Kidney capillary endothelial cell (primary cell): ENCODE measurements around the gene PCMTD2.

Source experiments
- DNase-seq: peaks from one replicate; pipeline ENCODE4 v3.0.0-alpha.2; 2018; ENCODE audit warnings: low spot score

PCMTD2 gene

GRCh38 chr20:64238851-64239387, 16.6 kb upstream of the PCMTD2 start:
- DNase-seq, result no peak

DNA sequence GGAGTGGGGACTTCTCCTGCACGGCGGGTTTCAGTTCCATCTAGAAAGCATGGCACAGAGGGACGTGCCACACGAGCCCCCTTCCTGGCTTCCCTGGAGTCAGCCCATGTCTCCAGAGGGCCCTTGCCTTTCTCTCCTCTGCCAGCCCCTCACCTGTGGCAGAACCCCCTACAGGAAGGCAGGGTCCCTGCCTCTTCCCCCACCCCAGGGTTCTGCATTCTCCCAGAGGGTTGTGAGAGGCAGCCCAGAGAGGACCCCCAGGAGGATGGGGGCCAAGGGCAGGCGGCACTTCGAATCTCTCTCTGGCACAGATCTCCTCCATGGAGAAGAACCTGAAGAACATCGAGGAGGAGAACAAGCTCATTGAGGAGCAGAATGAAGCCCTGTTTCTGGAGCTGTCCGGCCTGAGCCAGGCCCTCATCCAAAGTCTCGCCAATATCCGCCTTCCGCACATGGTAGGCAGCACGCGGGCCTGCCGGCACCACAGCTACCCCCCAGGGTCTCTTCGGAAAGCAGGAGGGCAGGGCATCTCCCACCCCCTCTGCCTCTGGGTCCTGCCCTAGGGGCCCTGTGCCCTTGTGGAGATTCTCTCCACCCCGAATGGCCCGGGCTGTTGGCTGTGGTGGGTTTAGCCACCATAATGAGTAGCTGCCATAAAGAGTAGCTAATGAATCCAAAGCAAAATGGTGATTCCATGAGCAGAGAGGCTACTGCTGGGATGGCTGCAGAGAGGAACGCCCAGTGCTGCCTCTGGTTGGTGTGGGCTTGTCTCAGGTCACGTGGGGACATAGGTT, 15.9 kb upstream of the PCMTD2 start:
- no peak for DNase-seq

- DNase-seq, result no peak
Measured at GRCh38 chr20:64240243-64241015, 15.1 kb upstream of the PCMTD2 start.

DNA sequence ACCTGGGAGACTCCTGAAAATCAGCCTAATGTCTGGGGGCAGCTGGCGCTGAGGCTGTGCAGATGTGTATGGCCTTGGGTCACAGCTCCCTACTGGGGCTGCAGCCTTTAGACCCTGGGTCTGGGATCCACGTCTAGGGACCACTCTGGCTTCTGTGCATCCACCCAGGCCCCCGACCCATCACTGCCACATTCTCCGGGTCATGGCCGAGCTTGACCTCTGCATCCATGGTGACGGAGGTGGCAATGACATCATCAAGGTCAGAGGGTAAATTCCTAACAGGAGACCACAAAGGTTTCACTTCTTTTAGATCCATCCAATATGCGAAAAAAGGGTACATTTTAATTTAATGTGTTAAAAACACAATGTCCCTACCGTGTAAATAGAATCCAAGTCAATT, 14.5 kb upstream of the PCMTD2 start:
- DNase-seq, result no peak

DNA sequence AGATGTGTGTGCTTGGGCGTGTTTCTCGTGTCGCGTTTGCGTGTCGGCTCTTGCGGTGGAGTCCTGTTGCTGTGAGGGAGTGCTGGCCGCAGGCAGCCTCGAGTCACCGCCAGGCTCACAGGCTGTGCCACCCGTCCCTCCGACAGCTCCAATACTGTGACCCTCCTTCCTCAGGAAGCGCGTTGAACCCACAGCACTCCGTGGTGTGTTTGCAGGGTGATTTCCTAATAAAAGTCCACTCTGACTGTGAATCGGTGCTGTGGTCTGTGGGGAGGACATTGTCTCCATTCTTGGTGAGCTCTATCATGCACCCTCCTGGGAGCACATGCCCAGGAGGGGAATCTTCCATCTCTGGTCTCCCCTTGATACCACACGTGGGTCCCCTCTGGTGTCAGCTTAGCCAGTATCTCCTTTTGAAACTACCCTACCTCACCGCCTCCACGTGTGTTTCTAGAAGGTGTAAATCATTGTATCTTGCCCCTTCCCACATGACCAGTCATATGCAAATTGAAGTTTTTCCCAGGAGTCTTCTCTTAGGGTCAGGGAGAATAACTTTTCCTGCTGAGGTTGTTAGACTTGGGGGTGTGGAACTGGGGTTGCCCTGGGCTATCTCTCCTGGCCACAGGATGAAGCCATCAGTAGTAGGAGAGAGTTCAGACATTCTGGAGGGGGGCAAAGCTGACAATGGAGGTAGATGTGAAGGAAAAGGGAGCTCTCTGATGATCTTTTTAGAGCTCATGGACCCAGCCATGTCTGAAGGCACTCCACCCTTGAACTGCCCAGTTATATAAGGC, 13.3 kb upstream of the PCMTD2 start:
- no peak for DNase-seq

DNA sequence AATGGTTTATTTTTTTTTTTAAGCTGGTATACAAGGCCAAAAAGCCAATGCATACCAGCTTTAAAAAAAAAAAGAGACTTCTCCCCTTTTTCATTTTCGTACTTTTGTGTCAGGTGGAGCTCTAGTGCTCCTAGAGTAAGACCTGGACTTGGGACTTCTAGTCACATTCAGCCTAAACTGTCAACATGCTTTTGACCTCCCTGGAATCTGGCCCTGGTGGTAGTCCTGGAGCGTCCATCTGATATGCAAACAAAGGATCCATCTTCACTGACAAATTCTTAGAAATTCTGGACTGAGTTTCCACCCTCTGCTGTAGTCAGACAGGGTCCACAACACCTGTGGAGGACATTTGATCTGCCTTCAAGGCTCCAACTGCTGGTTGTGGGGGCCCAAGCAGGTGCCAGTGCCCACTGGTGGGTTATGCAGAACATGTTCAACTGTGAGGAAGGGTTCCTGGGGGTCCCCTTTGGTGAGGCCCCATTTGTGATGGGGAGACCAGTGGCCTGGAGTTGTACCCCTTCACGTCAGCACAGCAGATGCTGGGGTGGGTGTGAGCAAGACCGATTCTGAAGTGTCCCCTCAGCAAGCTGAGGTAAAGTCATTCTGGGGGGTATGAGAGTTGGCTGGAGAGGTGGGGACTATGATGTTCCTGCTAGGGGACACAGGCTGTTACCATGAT, 12.6 kb upstream of the PCMTD2 start:
- DNase-seq, result no peak

GRCh38 chr20:64244281-64244805, 11.2 kb upstream of the PCMTD2 start:
- DNase-seq, result no peak

- no peak for DNase-seq
Measured at GRCh38 chr20:64244870-64245603, 10.5 kb upstream of the PCMTD2 start.

DNA sequence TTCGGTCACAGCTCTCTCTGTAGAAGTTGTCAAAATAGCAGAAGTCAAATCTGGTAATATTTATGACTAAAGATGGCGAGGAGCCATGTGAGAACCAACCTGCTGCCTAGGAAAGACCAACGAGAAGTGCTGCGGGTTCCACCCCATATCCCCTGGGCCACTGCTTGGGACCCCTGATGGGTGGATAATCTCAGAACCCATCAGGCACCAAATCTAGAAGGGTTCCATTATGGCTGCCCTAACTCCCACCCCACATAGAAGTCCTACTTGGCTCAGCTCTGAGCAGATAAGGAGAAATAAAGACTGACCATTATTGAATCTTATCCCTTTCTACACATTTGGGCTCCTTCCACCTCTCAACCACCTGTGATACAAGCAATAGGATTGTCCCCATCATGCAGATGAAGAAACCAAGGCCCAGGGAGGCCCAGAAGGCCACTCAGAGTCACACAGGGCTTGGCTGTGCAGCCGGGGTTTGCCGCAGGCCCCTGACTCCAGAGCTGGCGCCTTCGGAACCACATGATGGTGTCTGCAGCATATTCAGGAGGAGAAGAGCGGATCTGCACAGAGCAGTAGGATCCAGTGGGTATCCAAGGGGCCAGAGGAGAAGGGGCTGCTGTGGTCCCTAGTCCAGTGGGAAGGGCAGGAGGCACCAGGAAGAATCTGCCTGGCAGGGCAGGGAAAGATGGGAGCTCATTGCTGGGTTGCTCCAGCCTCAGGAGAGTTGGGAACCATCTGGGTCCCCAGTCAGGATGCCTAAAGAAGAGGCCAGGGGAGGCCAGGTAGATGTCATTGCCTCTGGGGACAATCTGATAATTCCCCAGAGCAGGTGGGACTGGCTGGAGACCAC, 9.6 kb upstream of the PCMTD2 start:
- DNase-seq, result no peak

DNA sequence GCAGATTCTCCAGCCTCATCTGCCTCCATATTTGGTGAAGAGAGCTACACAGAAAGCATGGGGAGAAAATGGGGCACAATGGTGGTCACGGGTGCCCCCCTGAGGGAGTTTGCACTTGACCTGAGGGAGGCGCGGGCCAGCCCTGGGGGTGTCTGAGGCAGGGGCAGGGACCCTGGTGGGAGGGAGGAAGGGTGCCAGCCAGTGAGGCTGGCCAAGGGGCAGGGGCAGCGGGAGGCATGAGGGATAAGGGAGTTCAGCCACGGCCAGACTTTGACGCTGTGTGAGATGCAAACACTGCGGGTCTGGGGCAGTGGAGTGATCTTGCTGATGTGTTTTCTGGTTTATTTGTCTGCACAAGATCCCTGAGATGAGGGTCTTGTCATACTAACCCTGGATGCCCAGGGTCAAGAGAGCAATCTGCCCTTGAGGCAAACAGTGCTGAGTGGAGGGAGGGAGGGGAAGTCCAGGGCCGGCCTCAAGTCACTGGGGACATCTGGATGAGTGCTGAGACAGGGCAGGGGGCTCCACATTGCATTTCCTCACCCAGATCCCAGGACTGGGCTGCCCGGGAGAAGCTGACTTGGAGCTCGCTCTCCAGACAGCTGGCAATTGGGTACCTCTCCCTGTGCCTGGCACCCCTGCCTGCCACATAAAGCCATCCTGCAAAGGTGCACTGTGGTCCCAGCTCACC, 8.8 kb upstream of the PCMTD2 start:
- DNase-seq, result no peak

DNA sequence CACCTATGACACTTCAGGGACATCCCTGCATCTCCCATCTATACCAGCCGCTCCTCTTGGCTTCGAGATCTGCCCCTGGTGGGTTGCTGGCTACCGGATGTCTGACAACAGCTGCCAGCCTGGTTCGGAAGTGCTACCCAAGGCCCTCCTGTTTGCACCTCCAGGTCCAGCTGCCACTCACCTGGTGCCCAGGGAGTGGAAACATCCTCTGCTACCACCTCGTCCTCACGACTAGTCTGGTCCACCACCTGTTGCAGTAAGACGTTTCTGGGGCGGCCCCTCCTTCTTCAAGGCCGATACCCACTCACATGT, 8.3 kb upstream of the PCMTD2 start:
- DNase-seq, result no peak

GRCh38 chr20:64247970-64248841, 7.3 kb upstream of the PCMTD2 start:
- DNase-seq, result no peak

DNA sequence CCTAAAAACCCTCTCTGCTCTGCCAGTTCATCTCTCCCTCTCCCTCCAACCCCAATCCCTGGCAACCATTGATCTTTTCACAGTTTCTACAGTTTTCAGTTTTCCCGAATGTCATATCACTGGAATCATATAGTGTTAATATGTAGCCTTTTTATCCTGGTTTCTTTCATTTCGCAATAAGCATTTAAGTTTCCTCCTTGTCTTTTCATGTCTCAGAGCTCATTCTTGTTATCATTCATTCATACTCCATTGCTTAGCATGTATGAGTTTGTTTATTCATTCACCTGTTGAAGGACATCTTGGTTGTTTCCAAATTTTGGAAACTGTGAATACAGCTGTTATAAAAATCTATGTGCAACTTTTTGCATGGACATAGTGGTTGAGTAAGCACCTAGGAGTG, 5.5 kb upstream of the PCMTD2 start:
- no peak for DNase-seq

- no peak for DNase-seq
Measured at GRCh38 chr20:64253000-64253383, 2.6 kb upstream of the PCMTD2 start.

- no peak for DNase-seq
Measured at GRCh38 chr20:64253443-64253842, 2.1 kb upstream of the PCMTD2 start.

DNA sequence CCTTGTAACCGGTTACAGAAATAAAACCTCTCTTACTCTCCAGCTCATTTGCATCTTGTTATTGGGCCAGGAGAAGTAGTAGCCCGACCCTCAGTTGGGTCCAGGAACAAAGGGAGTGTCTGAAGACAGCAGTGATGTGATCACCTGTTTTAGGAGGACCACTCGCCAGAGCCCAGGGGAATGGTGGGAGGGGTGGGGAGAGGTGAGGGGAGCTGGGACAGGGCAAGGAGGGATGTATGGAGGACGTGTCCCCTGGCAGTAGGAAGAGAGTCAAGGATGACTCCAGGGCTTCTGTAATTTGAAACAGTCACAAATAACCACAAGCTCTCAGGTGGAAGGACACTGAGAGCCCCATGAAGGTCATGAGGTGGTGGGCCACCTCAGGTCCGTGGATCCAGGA, 1.4 kb upstream of the PCMTD2 start:
- DNase-seq, result no peak

DNA sequence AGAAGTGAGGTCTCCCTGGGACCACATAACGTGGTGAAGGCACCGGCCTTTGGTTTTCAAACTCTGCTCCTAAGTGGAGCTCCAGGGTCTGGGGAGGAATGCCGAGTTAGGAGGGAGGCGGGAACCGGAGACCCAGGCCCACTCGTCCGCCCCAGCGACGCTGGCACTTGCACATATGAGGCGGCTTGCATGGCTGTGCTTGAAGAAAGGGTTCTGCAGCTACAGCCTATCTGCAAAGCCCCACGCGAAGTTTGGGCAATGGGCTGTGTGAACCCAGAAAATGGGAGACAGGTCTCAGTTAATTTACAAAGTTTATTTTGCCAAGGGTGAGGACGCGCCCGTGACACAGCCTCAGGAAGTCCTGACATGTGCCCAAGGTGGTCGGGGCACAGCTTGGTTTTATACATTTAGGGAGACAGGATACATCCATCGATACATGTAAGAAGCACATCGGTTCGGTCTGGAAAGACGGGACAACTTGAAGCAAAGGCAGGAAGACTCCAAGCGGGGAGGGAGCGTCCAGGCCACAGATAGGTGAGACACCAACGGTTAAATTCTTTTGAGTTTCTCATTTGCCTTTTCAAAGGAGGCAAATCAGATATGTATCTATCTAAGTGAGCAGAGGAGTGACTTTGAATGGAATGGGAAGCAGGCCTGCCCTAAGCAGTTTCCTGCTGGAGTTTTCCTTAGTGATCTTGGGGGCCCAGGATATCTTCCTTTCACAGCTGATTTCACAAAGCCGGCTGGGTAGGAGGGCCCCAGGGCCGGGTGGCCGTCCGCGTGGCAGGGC, 782 bp upstream of the PCMTD2 start:
- peak; percentile 11 for DNase-seq
